ENCODE data around the gene METTL4. TPM values are rescaled to one million over a fixed set of nuclear protein-coding genes. Genes with fewer than 3 reads are reported as not detected.

The METTL4 gene
- total RNA-seq, 5 donors from 2014 or later (not counting 1 experiment from before 2014, with no cell fraction given), result 15.1 to 27.7 (median 21.4) TPM

DNA sequence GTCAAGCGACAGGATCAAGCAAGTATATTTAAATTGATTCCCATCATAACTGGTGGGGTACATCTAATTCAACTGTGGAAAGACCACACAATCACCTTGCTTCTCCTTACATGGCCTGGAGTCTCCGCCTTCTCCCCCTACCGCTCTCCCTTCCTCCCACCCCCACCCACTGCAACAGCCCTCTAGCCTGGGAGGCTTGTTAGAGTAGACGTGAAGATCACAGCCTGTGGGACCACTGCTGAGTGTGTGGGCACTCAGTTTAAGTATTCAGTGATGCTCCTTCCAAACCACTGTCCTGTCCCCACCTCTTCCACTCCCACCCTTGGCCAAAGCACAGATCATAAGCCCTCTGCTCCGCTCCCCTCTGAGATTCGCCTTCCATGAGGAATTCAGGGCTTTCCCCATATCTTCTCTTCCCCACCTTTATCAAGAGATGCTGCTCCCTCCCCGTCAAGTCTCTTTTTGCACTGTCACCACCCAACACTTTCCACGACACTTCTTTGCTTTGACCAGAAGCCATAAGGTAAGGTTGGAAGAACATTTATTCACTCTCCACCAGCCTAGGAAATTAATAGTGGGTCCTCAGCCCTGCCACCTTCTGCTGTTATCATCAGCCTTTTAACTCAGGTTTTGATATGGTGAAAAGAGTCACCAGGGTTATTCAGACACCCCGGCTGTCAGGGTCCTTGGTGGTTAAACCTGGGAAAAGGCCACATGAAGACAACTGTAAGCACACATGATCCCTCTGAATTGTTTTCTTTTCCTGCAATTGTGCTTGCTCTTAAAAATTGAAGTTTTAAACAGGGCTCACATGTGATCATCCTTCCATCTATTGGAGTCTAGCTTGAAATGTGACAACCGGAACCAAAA lies 1.7 kb downstream of the METTL4 start:
- 96% methylated on average over 3 of the region's 10 CpGs for WGBS (ENCODE audit: insufficient coverage)
- Mint-ChIP-seq H3K4me3 (peak overlapping the region; percentile 98 to 100 (median 99)), H3K9me3 (no peaks in the 10 kb centered on the region), H3K27ac (peak overlapping the region; percentile 13 to 46), H3K27me3 (no peaks in the 10 kb centered on the region), H3K4me1 (peaks cover 58 to 73% (median 72%) of the 10 kb centered on the region in 3 donors), H3K36me3 (peaks cover 17% of the 10 kb centered on the region)
- peaks cover 21 to 23% of the 10 kb centered on the region in 2 experiments for H3K4me1 ChIP-seq (ENCODE audit: control insufficient read depth in 1 of 2, extremely low read depth in 1 of 2, insufficient read depth in 2 of 2, low read length in 2 of 2)
- H3K9me3 ChIP-seq, result no peaks in the 10 kb centered on the region
- DNase-seq (no peak), ATAC-seq (replicated peaks in 1 of 4) (no peak)
- CTCF ChIA-PET, result interaction anchor here in 1 of 2 donors (1.6 kb wide), 1 partner anchor 36 kb away, joined by 3 read pairs; no protein-coding TSS in a partner anchor
- POLR2A ChIA-PET, result no interaction called here
- no peak overlapping the region for H3K27ac ChIP-seq (ENCODE audit: low read length)
- no peak overlapping the region for H3K4me3 ChIP-seq (ENCODE audit: control insufficient read depth in 1 of 2, extremely low read depth in 1 of 2, low read length in 1 of 2)
- peaks cover 0 to 4% of the 10 kb centered on the region in 2 donors for H3K36me3 ChIP-seq (ENCODE audit: control insufficient read depth in 2 of 2, extremely low read depth in 1 of 2, insufficient read depth in 1 of 2, low read length in 1 of 2)
- H3K27me3 ChIP-seq (replicated peaks in 1 of 2; ENCODE audit: control insufficient read depth in 2 of 2, extremely low read depth in 1 of 2, insufficient read depth in 2 of 2, low read length in 1 of 2), result no peaks in the 10 kb centered on the region

DNA sequence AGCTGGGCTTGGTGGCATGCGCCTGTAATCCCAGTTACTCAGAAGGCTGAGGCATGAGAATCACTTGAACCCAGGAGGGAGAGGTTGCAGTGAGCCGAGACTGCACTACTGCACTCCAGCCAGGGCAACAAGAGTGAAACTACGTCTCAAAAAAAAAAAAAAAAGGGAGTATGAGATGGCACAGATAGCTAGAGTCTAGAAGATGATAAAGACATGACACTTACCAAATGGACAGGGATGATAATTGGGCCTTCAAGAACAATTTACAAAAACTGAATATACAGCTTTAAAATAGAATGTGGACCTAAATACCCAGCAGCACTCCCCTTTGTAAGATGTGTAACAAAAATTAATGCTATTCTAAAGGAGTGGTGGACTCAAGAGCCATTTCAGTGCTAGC lies 2.7 kb downstream of the METTL4 start:
- peak overlapping the region; percentile 21 to 99 (median 98) for H3K4me3 Mint-ChIP-seq
- POLR2A ChIA-PET, result no interaction called here
- no peak for DNase-seq
- 92% methylated on average over 2 of the region's 3 CpGs for WGBS (ENCODE audit: insufficient coverage)
- H3K27ac Mint-ChIP-seq, result peak overlapping the region in 1 of 2 donors; percentile 46
- peaks cover 58 to 71% (median 69%) of the 10 kb centered on the region in 3 donors for H3K4me1 Mint-ChIP-seq
- Histone ChIP-seq H3K4me1 (ENCODE audit: control insufficient read depth in 1 of 2, extremely low read depth in 1 of 2, insufficient read depth in 2 of 2, low read length in 2 of 2) (peaks cover 20 to 21% of the 10 kb centered on the region in 2 experiments), H3K9me3 (no peaks in the 10 kb centered on the region), H3K4me3 (ENCODE audit: control insufficient read depth in 1 of 2, extremely low read depth in 1 of 2, low read length in 1 of 2) (no peak overlapping the region), H3K27me3 (replicated peaks in 1 of 2; ENCODE audit: control insufficient read depth in 2 of 2, extremely low read depth in 1 of 2, insufficient read depth in 2 of 2, low read length in 1 of 2) (no peaks in the 10 kb centered on the region), H3K27ac (ENCODE audit: low read length) (no peak overlapping the region), H3K36me3 (ENCODE audit: control insufficient read depth in 2 of 2, extremely low read depth in 1 of 2, insufficient read depth in 1 of 2, low read length in 1 of 2) (peaks cover 0 to 4% of the 10 kb centered on the region in 2 donors)
- H3K9me3 Mint-ChIP-seq, result no peaks in the 10 kb centered on the region
- H3K36me3 Mint-ChIP-seq, result peaks cover 22% of the 10 kb centered on the region
- ATAC-seq (replicated peaks in 1 of 4), result no peak
- no peaks in the 10 kb centered on the region for H3K27me3 Mint-ChIP-seq
- CTCF ChIA-PET, result no interaction called here

DNA sequence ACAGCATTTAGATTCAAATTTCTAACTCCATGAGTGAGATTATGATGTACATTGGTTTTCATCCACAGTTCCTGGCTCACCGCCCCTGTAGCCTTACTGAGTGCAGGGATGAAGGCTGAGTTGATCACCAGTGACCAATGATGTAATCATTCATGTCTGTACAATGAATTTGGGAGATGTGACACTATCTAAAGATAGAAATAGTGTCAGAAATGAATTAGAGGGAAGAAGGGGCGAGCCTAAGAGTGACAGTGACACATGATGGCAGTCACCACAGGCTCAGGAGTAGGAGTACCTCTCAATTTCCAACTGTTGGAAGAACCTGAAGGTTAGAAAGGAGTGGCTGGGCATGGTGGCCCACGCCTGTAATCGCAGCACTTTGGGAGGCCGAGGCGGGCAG lies 3.2 kb downstream of the METTL4 start:
- H3K27ac ChIP-seq (ENCODE audit: low read length), result no peak overlapping the region
- H3K36me3 Mint-ChIP-seq, result peaks cover 24% of the 10 kb centered on the region
- no peak for DNase-seq

DNA sequence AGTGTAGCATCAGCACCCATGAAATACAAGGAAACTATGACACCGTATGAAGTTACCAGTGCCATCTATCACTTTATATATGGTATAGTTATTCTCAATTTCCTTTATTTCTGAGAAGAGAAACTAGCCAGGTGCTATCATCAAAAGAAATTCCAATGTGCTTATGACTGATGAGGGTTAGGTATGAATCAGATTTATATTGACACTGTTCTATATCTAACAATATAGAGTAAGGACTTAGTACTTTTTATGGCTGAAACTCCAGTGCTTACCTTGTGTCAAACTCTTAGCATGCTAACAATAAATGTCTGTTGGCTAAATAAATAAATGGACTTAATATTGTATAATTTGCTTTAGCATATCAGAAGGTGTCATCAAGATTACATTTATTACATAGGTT lies 6.9 kb downstream of the METTL4 start:
- Histone ChIP-seq H3K27ac (ENCODE audit: low read length) (no peak overlapping the region), H3K9me3 (no peaks in the 10 kb centered on the region), H3K4me1 (ENCODE audit: control insufficient read depth in 1 of 2, extremely low read depth in 1 of 2, insufficient read depth in 2 of 2, low read length in 2 of 2) (peaks cover 2 to 3% of the 10 kb centered on the region in 2 experiments), H3K4me3 (ENCODE audit: control insufficient read depth in 1 of 2, extremely low read depth in 1 of 2, low read length in 1 of 2) (no peak overlapping the region), H3K36me3 (ENCODE audit: control insufficient read depth in 2 of 2, extremely low read depth in 1 of 2, insufficient read depth in 1 of 2, low read length in 1 of 2) (peaks cover 0 to 16% of the 10 kb centered on the region in 2 donors), H3K27me3 (replicated peaks in 1 of 2; ENCODE audit: control insufficient read depth in 2 of 2, extremely low read depth in 1 of 2, insufficient read depth in 2 of 2, low read length in 1 of 2) (no peaks in the 10 kb centered on the region)
- ChIA-PET CTCF (no interaction called here), POLR2A (no interaction called here)
- Mint-ChIP-seq H3K4me1 (peaks cover 25 to 35% (median 33%) of the 10 kb centered on the region in 3 donors), H3K4me3 (no peak overlapping the region), H3K9me3 (no peaks in the 10 kb centered on the region), H3K27ac (no peak overlapping the region), H3K36me3 (peaks cover 35% of the 10 kb centered on the region), H3K27me3 (no peaks in the 10 kb centered on the region)
- DNase-seq (no peak), ATAC-seq (replicated peaks in 1 of 4) (no peak)
- no CpG with 5 or more reads among the region's 1 CpG for WGBS (ENCODE audit: insufficient coverage)

More for the DNA sequence above, 3.2 kb downstream of the METTL4 start:
- POLR2A ChIA-PET, result no interaction called here
- ATAC-seq (replicated peaks in 1 of 4), result no peak
- Mint-ChIP-seq H3K9me3 (no peaks in the 10 kb centered on the region), H3K27me3 (no peaks in the 10 kb centered on the region), H3K4me3 (peak overlapping the region in 1 of 3 donors; percentile 98), H3K4me1 (peaks cover 56 to 68% (median 65%) of the 10 kb centered on the region in 3 donors), H3K27ac (peak overlapping the region; percentile 50 to 58)
- peaks cover 18 to 21% of the 10 kb centered on the region in 2 experiments for H3K4me1 ChIP-seq (ENCODE audit: control insufficient read depth in 1 of 2, extremely low read depth in 1 of 2, insufficient read depth in 2 of 2, low read length in 2 of 2)
- no peaks in the 10 kb centered on the region for H3K9me3 ChIP-seq
- no peak overlapping the region for H3K4me3 ChIP-seq (ENCODE audit: control insufficient read depth in 1 of 2, extremely low read depth in 1 of 2, low read length in 1 of 2)
- 97% methylated on average over 5 of the region's 6 CpGs for WGBS (ENCODE audit: insufficient coverage)
- no peaks in the 10 kb centered on the region for H3K27me3 ChIP-seq (replicated peaks in 1 of 2; ENCODE audit: control insufficient read depth in 2 of 2, extremely low read depth in 1 of 2, insufficient read depth in 2 of 2, low read length in 1 of 2)
- CTCF ChIA-PET, result no interaction called here
- H3K36me3 ChIP-seq (ENCODE audit: control insufficient read depth in 2 of 2, extremely low read depth in 1 of 2, insufficient read depth in 1 of 2, low read length in 1 of 2), result peaks cover 0 to 6% of the 10 kb centered on the region in 2 donors

DNA sequence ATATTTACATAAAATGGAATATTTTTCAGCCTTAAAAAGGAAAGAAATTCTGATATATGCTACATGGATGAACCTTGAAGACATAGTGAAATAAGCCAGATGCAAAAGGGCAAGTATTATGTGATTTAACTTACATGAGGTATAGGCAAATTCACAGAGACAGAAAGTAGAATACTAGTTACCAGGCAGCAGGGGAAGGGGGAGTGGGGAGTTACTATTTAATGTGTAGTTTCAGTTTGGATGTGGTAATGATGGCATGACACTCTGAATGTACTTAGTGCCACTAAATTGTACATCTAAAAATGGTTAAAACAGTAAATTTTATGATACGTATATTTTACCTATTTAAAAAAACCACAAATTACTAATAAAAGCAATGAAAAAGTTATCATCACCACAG lies 12.1 kb downstream of the METTL4 start:
- no peak overlapping the region for H3K4me3 ChIP-seq (ENCODE audit: control insufficient read depth in 1 of 2, extremely low read depth in 1 of 2, low read length in 1 of 2)
- H3K4me1 Mint-ChIP-seq, result peaks cover 12 to 21% (median 14%) of the 10 kb centered on the region in 3 donors
- H3K9me3 ChIP-seq, result no peaks in the 10 kb centered on the region
- H3K27me3 ChIP-seq (replicated peaks in 1 of 2; ENCODE audit: control insufficient read depth in 2 of 2, extremely low read depth in 1 of 2, insufficient read depth in 2 of 2, low read length in 1 of 2), result no peaks in the 10 kb centered on the region
- H3K36me3 Mint-ChIP-seq, result peaks cover 24% of the 10 kb centered on the region
- no CpG with 5 or more reads among the region's 1 CpG for WGBS (ENCODE audit: insufficient coverage)
- peaks cover 0 to 11% of the 10 kb centered on the region in 2 donors for H3K36me3 ChIP-seq (ENCODE audit: control insufficient read depth in 2 of 2, extremely low read depth in 1 of 2, insufficient read depth in 1 of 2, low read length in 1 of 2)
- ChIA-PET CTCF (no interaction called here), POLR2A (no interaction called here)
- DNase-seq (no peak), ATAC-seq (replicated peaks in 1 of 4) (no peak)
- no peaks in the 10 kb centered on the region for H3K4me1 ChIP-seq (ENCODE audit: control insufficient read depth in 1 of 2, extremely low read depth in 1 of 2, insufficient read depth in 2 of 2, low read length in 2 of 2)
- no peak overlapping the region for H3K27ac Mint-ChIP-seq
- H3K27ac ChIP-seq (ENCODE audit: low read length), result no peak overlapping the region
- H3K4me3 Mint-ChIP-seq, result no peak overlapping the region
- H3K9me3 Mint-ChIP-seq, result no peaks in the 10 kb centered on the region
- no peaks in the 10 kb centered on the region for H3K27me3 Mint-ChIP-seq

DNA sequence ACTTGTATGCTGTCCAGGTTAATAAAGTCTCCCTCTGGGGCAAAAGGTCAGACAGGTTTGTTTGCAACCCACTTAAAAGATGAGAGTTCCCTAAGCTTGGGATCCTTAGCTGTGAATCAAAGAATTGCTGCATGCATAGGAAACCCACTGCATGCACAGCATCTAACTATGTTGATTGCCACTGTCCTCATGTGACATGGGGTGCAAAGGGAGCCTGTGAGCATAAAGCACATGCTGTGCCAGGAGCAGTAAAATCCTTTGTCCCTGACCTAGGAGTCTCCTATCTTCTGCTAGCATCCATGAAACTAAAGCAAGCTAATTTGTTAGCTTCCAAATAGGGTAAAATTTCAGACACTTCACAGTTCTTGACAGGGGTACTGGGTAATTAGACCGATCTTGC lies 13.8 kb downstream of the METTL4 start:
- ChIA-PET CTCF (no interaction called here), POLR2A (interaction anchor here in 1 of 2 donors (0.8 kb wide), 1 partner anchor 11 kb away, joined by 3 read pairs; no protein-coding TSS in a partner anchor)
- no CpG with 5 or more reads among the region's 1 CpG for WGBS (ENCODE audit: insufficient coverage)
- Mint-ChIP-seq H3K27me3 (no peaks in the 10 kb centered on the region), H3K27ac (no peak overlapping the region), H3K4me1 (peaks cover 12 to 26% (median 19%) of the 10 kb centered on the region in 3 donors), H3K9me3 (no peaks in the 10 kb centered on the region), H3K4me3 (no peak overlapping the region), H3K36me3 (peaks cover 23% of the 10 kb centered on the region)
- H3K36me3 ChIP-seq (ENCODE audit: control insufficient read depth in 2 of 2, extremely low read depth in 1 of 2, insufficient read depth in 1 of 2, low read length in 1 of 2), result peaks cover 0 to 7% of the 10 kb centered on the region in 2 donors
- DNase-seq, result no peak
- no peaks in the 10 kb centered on the region for H3K9me3 ChIP-seq
- H3K27ac ChIP-seq (ENCODE audit: low read length), result no peak overlapping the region
- no peak for ATAC-seq (replicated peaks in 1 of 4)
- H3K4me3 ChIP-seq (ENCODE audit: control insufficient read depth in 1 of 2, extremely low read depth in 1 of 2, low read length in 1 of 2), result no peak overlapping the region
- H3K27me3 ChIP-seq (replicated peaks in 1 of 2; ENCODE audit: control insufficient read depth in 2 of 2, extremely low read depth in 1 of 2, insufficient read depth in 2 of 2, low read length in 1 of 2), result no peaks in the 10 kb centered on the region
- no peaks in the 10 kb centered on the region for H3K4me1 ChIP-seq (ENCODE audit: control insufficient read depth in 1 of 2, extremely low read depth in 1 of 2, insufficient read depth in 2 of 2, low read length in 2 of 2)

Measured in T-cell (primary cell).